ENCODE measurements around the gene MYO1D. TPM values are rescaled to one million over a fixed set of nuclear protein-coding genes. Genes with fewer than 3 reads are reported as not detected.

The MYO1D gene
- total RNA-seq, 1 donor from 2014 or later = 5.5 TPM

- no peaks in the 10 kb centered on the region for H3K27me3 ChIP-seq (ENCODE audit: low read depth)
- no peak for TF ChIP-seq CTCF (IDR thresholded peaks at IDR 0.05; ENCODE audit: borderline replicate concordance)
- peaks cover 35% of the 10 kb centered on the region for H3K36me3 ChIP-seq
- H3K27ac ChIP-seq (replicated peaks) = peak overlapping the region; percentile 73
- H3K4me1 ChIP-seq = peaks cover 48% of the 10 kb centered on the region
- H3K4me3 ChIP-seq = no peak overlapping the region
- intact Hi-C loops (cut with micrococcal nuclease) = no loop called here
- no peaks in the 10 kb centered on the region for H3K9me3 ChIP-seq (replicated peaks)
- DNase-seq = no peak
These were observed 392.9 kb downstream of the MYO1D start for GRCh38 chr17:32484041-32484461.

GRCh38 chr17:32483451-32484019 lies 393.4 kb downstream of the MYO1D start:
- no peaks in the 10 kb centered on the region for H3K9me3 ChIP-seq (replicated peaks)
- H3K27ac ChIP-seq (replicated peaks) = peak overlapping the region; percentile 73
- intact Hi-C loops (cut with micrococcal nuclease) = no loop called here
- no peak overlapping the region for H3K4me3 ChIP-seq
- peaks cover 40% of the 10 kb centered on the region for H3K36me3 ChIP-seq
- no peaks in the 10 kb centered on the region for H3K27me3 ChIP-seq (ENCODE audit: low read depth)
- DNase-seq = peak; percentile 84
- TF ChIP-seq CTCF (IDR thresholded peaks at IDR 0.05; ENCODE audit: borderline replicate concordance) = peak; percentile 80
- peaks cover 53% of the 10 kb centered on the region for H3K4me1 ChIP-seq

- H3K9me3 ChIP-seq (replicated peaks) = no peaks in the 10 kb centered on the region
- H3K4me3 ChIP-seq = no peak overlapping the region
- peaks cover 56% of the 10 kb centered on the region for H3K4me1 ChIP-seq
- peak overlapping the region; percentile 73 for H3K27ac ChIP-seq (replicated peaks)
- H3K36me3 ChIP-seq = peaks cover 48% of the 10 kb centered on the region
- no peak for DNase-seq
- TF ChIP-seq CTCF (IDR thresholded peaks at IDR 0.05; ENCODE audit: borderline replicate concordance) = no peak
- intact Hi-C loops (cut with micrococcal nuclease) = no loop called here
- H3K27me3 ChIP-seq (ENCODE audit: low read depth) = no peaks in the 10 kb centered on the region
These were observed 394.2 kb downstream of the MYO1D start for GRCh38 chr17:32482568-32483320.

- no peak overlapping the region for H3K27ac ChIP-seq (replicated peaks)
- no peak overlapping the region for H3K4me3 ChIP-seq
- H3K4me1 ChIP-seq = peaks cover 50% of the 10 kb centered on the region
- no peak for TF ChIP-seq CTCF (IDR thresholded peaks at IDR 0.05; ENCODE audit: borderline replicate concordance)
- no peaks in the 10 kb centered on the region for H3K27me3 ChIP-seq (ENCODE audit: low read depth)
- no peak for DNase-seq
- H3K9me3 ChIP-seq (replicated peaks) = no peaks in the 10 kb centered on the region
- intact Hi-C loops (cut with micrococcal nuclease) = no loop called here
- peaks cover 63% of the 10 kb centered on the region for H3K36me3 ChIP-seq
These were observed 395.7 kb downstream of the MYO1D start for GRCh38 chr17:32481193-32481592.

- H3K9me3 ChIP-seq (replicated peaks) = no peaks in the 10 kb centered on the region
- no peak overlapping the region for H3K4me3 ChIP-seq
- no peak overlapping the region for H3K27ac ChIP-seq (replicated peaks)
- DNase-seq = no peak
- H3K36me3 ChIP-seq = peaks cover 84% of the 10 kb centered on the region
- intact Hi-C loops (cut with micrococcal nuclease) = no loop called here
- no peak for TF ChIP-seq CTCF (IDR thresholded peaks at IDR 0.05; ENCODE audit: borderline replicate concordance)
- peaks cover 29% of the 10 kb centered on the region for H3K4me1 ChIP-seq
- H3K27me3 ChIP-seq (ENCODE audit: low read depth) = no peaks in the 10 kb centered on the region
These were observed 397.8 kb downstream of the MYO1D start for GRCh38 chr17:32479074-32479617.

All from left ventricle myocardium inferior (tissue), 1 donor.